ENCODE data around the gene SYK.

Gene SYK

DNA sequence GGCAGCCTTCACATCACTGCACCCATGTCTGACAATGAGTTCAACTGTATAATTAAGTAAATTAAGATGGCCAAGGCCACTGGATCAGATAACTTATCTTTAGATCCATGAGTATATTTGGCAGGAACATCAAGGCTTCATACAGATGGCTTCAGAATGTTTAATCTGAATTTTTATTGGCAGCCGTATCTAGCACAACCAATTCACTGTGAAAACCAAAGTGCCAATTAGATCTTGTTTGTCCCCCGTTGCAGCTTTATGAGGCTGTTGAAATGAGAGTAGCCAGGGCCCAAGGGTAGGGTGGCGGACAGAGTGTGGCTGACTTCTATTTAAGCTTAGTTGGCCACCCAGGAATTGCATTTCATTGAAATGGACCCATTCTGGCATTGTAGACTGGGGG lies 137.7 kb downstream of the SYK start:
- Histone ChIP-seq H3K4me1 (ENCODE audit: control insufficient read depth, insufficient read depth, low read length) (no peaks in the 10 kb centered on the region), H3K9me3 (ENCODE audit: control insufficient read depth, insufficient read depth, low read length) (no peaks in the 10 kb centered on the region), H3K27ac (ENCODE audit: low read length) (no peak overlapping the region), H3K36me3 (ENCODE audit: control insufficient read depth, insufficient read depth, low read length) (no peaks in the 10 kb centered on the region), H3K4me3 (ENCODE audit: low read length) (no peak overlapping the region), H3K27me3 (ENCODE audit: control insufficient read depth, insufficient read depth, low read length) (no peaks in the 10 kb centered on the region)
- no CpG with 5 or more reads among the region's 3 CpGs for WGBS (ENCODE audit: insufficient coverage, insufficient read length)
- no peak for DNase-seq (ENCODE audit: low read depth, low spot score)

DNA sequence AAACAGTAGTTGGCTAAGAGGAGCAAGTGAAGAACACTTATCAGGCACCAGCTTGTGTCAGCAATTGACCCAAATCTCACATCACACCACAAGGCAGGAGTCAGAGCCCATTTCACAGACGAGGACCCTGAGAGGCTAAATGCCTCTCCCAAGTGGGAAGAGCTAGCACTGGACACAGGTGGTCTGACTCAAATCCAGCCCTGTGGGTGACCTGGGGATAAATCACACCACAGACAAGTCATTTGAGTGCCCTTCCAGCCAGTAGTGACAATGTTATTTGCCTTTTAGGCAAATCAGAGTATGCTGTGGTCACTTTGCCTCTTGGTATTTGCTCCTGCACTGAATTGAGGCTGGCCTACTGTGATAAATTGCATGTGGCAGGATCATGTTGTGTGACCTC lies 138.7 kb downstream of the SYK start:
- Histone ChIP-seq H3K4me3 (ENCODE audit: low read length) (no peak overlapping the region), H3K4me1 (ENCODE audit: control insufficient read depth, insufficient read depth, low read length) (no peaks in the 10 kb centered on the region), H3K36me3 (ENCODE audit: control insufficient read depth, insufficient read depth, low read length) (no peaks in the 10 kb centered on the region), H3K27me3 (ENCODE audit: control insufficient read depth, insufficient read depth, low read length) (no peaks in the 10 kb centered on the region), H3K9me3 (ENCODE audit: control insufficient read depth, insufficient read depth, low read length) (no peaks in the 10 kb centered on the region), H3K27ac (ENCODE audit: low read length) (no peak overlapping the region)
- no peak for DNase-seq (ENCODE audit: low read depth, low spot score)
- WGBS (ENCODE audit: insufficient coverage, insufficient read length): no CpG with 5 or more reads among the region's 1 CpG

DNA sequence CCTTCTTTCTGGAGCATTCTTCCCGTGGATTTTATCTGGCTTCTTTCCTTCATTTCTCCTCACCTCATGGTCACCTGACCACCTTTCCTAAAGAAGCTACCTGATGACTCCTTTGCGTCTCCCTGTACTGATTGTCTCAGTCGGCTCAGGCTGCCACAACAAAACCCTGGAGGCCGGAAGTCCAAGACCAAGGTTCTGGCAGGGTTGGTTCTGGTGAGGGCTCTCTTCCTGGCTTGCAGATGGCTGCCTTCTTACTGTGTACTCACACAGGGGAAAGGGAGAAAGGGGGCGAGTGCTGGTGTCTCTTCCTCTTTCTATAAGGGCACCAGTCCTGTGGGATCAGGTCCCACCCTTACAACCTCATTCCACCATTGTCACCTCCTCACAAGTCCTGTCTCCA lies 140.0 kb downstream of the SYK start:
- Histone ChIP-seq H3K27me3 (ENCODE audit: control insufficient read depth, insufficient read depth, low read length) (no peaks in the 10 kb centered on the region), H3K9me3 (ENCODE audit: control insufficient read depth, insufficient read depth, low read length) (no peaks in the 10 kb centered on the region), H3K36me3 (ENCODE audit: control insufficient read depth, insufficient read depth, low read length) (no peaks in the 10 kb centered on the region), H3K4me1 (ENCODE audit: control insufficient read depth, insufficient read depth, low read length) (no peaks in the 10 kb centered on the region), H3K27ac (ENCODE audit: low read length) (no peak overlapping the region), H3K4me3 (ENCODE audit: low read length) (no peak overlapping the region)
- DNase-seq (ENCODE audit: low read depth, low spot score): no peak
- no CpG with 5 or more reads among the region's 5 CpGs for WGBS (ENCODE audit: insufficient coverage, insufficient read length)

DNA sequence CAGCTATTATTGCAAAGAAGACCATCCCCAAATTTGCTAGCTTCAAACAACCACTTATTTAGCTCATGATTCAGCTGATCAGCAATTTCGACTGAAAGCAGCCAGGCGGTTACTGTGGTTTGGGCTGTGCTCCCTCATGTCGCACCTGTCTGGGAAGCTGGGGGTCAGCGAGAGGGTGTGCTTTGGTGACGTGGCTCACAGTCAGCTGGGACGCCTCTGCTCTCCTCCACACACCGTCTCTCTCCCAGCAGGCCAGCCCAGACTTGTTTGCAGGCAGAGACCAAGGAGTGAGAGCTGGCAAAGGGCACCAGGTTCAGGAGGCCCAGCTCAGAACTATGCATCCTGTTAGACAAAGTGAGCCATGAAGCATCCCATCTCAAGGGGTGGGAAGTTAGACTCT lies 140.9 kb downstream of the SYK start:
- WGBS (ENCODE audit: insufficient coverage, insufficient read length): no CpG with 5 or more reads among the region's 7 CpGs
- no peak overlapping the region for H3K27ac ChIP-seq (ENCODE audit: low read length)

DNA sequence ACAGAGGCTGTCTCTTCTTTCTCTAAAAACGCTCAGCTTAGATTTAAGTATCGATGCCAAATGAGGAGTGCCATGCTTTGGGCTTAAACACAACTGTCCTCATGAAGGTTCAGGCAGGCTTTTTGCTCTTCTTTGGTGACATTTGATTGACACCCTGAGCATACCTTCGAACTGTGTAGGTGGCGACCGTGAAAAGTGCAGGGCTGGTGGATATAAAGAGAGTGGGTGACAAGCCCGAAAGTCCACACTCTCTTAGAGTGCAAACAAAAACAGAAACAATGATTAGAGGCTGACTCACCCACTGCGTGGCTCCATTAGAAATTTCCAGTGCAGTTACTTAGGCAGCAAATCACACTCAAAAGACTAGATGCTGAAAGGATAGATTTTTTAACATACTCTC lies 141.7 kb downstream of the SYK start:
- no CpG with 5 or more reads among the region's 7 CpGs for WGBS (ENCODE audit: insufficient coverage, insufficient read length)
- H3K9me3 ChIP-seq (ENCODE audit: control insufficient read depth, insufficient read depth, low read length): no peaks in the 10 kb centered on the region
- no peak overlapping the region for H3K4me3 ChIP-seq (ENCODE audit: low read length)
- DNase-seq (ENCODE audit: low read depth, low spot score): no peak
- no peaks in the 10 kb centered on the region for H3K27me3 ChIP-seq (ENCODE audit: control insufficient read depth, insufficient read depth, low read length)
- no peaks in the 10 kb centered on the region for H3K36me3 ChIP-seq (ENCODE audit: control insufficient read depth, insufficient read depth, low read length)
- H3K27ac ChIP-seq (ENCODE audit: low read length): no peak overlapping the region
- H3K4me1 ChIP-seq (ENCODE audit: control insufficient read depth, insufficient read depth, low read length): no peaks in the 10 kb centered on the region

More for the DNA sequence above, 140.9 kb downstream of the SYK start:
- Histone ChIP-seq H3K36me3 (ENCODE audit: control insufficient read depth, insufficient read depth, low read length) (no peaks in the 10 kb centered on the region), H3K9me3 (ENCODE audit: control insufficient read depth, insufficient read depth, low read length) (no peaks in the 10 kb centered on the region), H3K27me3 (ENCODE audit: control insufficient read depth, insufficient read depth, low read length) (no peaks in the 10 kb centered on the region), H3K4me3 (ENCODE audit: low read length) (no peak overlapping the region), H3K4me1 (ENCODE audit: control insufficient read depth, insufficient read depth, low read length) (no peaks in the 10 kb centered on the region)
- DNase-seq (ENCODE audit: low read depth, low spot score): no peak

DNA sequence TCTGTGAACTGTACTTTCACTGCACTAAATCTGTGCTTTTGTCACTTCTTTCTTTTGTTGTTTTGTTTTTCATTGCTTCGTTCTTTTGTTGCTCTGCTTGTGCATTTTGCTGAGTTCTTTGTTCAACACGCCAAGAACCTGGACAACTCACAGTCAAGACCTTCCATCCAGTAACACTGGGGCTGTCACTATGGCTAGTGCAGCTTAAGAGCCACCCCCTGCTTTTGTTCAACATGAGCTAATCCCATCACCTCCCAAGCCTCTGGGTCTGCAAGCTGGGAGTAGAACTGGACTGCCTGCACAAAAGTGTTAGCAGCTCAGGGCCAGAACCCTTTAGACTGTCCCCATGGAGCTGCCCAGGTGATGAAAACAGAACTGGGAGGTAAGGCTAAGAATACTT lies 143.7 kb downstream of the SYK start:
- H3K4me3 ChIP-seq (ENCODE audit: low read length): no peak overlapping the region
- DNase-seq (ENCODE audit: low read depth, low spot score): no peak
- no CpG with 5 or more reads among the region's 2 CpGs for WGBS (ENCODE audit: insufficient coverage, insufficient read length)
- H3K27me3 ChIP-seq (ENCODE audit: control insufficient read depth, insufficient read depth, low read length): no peaks in the 10 kb centered on the region
- no peak overlapping the region for H3K27ac ChIP-seq (ENCODE audit: low read length)
- no peaks in the 10 kb centered on the region for H3K36me3 ChIP-seq (ENCODE audit: control insufficient read depth, insufficient read depth, low read length)
- H3K4me1 ChIP-seq (ENCODE audit: control insufficient read depth, insufficient read depth, low read length): no peaks in the 10 kb centered on the region
- no peaks in the 10 kb centered on the region for H3K9me3 ChIP-seq (ENCODE audit: control insufficient read depth, insufficient read depth, low read length)

DNA sequence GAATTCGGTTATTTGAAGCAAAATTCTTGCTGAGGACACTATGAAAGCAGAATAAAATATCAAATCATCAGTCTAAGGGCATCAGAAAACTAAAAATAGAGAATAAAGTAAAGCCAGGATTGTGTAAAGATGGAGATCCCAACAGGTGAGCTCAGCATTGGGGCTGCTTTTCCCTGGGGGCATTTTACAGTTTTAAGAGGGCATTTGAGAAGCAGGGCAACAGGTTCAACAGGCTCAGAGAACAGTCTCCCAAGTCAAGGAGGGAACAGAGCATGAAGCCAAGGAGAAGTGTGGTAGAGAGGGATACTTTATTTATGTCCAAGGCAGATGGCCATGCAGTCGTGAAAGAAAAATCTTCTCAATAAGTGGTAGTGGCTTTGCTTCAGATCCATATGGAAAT lies 145.4 kb downstream of the SYK start:
- no peaks in the 10 kb centered on the region for H3K36me3 ChIP-seq (ENCODE audit: control insufficient read depth, insufficient read depth, low read length)
- no peaks in the 10 kb centered on the region for H3K27me3 ChIP-seq (ENCODE audit: control insufficient read depth, insufficient read depth, low read length)
- DNase-seq (ENCODE audit: low read depth, low spot score): no peak
- H3K27ac ChIP-seq (ENCODE audit: low read length): no peak overlapping the region
- H3K9me3 ChIP-seq (ENCODE audit: control insufficient read depth, insufficient read depth, low read length): no peaks in the 10 kb centered on the region
- no peak overlapping the region for H3K4me3 ChIP-seq (ENCODE audit: low read length)
- H3K4me1 ChIP-seq (ENCODE audit: control insufficient read depth, insufficient read depth, low read length): no peaks in the 10 kb centered on the region
- WGBS (ENCODE audit: insufficient coverage, insufficient read length): no CpG with 5 or more reads among the region's 2 CpGs
